ENCODE results near the gene ABCA9.

The ABCA9 gene

GRCh38 chr17:69048634-69049033, 12.1 kb downstream of the ABCA9 start:
- TF ChIP-seq CTCF (IDR thresholded peaks at IDR 0.05), result no peak

GRCh38 chr17:69047368-69048263, 13.1 kb downstream of the ABCA9 start:
- TF ChIP-seq CTCF (IDR thresholded peaks at IDR 0.05), result no peak

- no peak for TF ChIP-seq CTCF (IDR thresholded peaks at IDR 0.05)
Observed at GRCh38 chr17:69046121-69046807, 14.5 kb downstream of the ABCA9 start.

- TF ChIP-seq CTCF (IDR thresholded peaks at IDR 0.05), result no peak
Observed at GRCh38 chr17:69045646-69046045, 15.1 kb downstream of the ABCA9 start.

GRCh38 chr17:69044371-69044770, 16.4 kb downstream of the ABCA9 start:
- TF ChIP-seq CTCF (IDR thresholded peaks at IDR 0.05), result no peak

- TF ChIP-seq CTCF (IDR thresholded peaks at IDR 0.05), result no peak
Observed at GRCh38 chr17:69043098-69043734, 17.5 kb downstream of the ABCA9 start.

GRCh38 chr17:69042308-69042707, 18.4 kb downstream of the ABCA9 start:
- TF ChIP-seq CTCF (IDR thresholded peaks at IDR 0.05), result no peak

Data from LNCAP (cell line).